ENCODE data around the gene MAP7D2. TPM values are rescaled to one million over a fixed set of nuclear protein-coding genes. Genes with fewer than 3 reads are reported as not detected.

MAP7D2 gene
- total and polyA plus RNA-seq, 7 donors: 0.07 to 1.2 (median 0.46) TPM; not detected in 1

DNA sequence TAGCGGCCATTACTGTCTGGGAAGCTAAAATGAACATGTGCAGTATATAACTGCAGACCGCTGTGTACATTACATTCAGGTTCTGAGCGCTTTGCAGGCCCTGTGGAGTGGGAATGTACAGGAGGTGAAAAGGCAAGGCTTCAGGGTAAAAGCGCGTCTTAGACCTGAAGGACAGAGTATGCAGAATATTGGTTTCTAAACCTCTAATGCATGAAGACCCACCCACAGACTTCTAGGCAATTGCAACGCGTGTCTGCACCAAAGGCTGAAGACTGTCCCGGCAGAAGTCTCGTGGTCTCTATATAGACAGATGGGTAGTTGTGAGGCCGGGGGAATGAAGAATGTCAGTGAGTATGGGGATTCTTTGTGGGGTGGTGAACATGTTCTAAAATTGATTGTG is 5.4 kb downstream of the MAP7D2 start:
- ATAC-seq: no peak
- TF ChIP-seq, protein P1, sequence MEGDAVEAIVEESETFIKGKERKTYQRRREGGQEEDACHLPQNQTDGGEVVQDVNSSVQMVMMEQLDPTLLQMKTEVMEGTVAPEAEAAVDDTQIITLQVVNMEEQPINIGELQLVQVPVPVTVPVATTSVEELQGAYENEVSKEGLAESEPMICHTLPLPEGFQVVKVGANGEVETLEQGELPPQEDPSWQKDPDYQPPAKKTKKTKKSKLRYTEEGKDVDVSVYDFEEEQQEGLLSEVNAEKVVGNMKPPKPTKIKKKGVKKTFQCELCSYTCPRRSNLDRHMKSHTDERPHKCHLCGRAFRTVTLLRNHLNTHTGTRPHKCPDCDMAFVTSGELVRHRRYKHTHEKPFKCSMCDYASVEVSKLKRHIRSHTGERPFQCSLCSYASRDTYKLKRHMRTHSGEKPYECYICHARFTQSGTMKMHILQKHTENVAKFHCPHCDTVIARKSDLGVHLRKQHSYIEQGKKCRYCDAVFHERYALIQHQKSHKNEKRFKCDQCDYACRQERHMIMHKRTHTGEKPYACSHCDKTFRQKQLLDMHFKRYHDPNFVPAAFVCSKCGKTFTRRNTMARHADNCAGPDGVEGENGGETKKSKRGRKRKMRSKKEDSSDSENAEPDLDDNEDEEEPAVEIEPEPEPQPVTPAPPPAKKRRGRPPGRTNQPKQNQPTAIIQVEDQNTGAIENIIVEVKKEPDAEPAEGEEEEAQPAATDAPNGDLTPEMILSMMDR (IDR thresholded peaks at IDR 0.05): no peak
- Histone ChIP-seq H3K4me1 (no peaks in the 10 kb centered on the region), H3K27me3 (ENCODE audit: insufficient read depth in 3 of 3, low read length in 2 of 3) (peaks cover 0 to 6% (median 0%) of the 10 kb centered on the region in 3 donors), H3K9me3 (no peaks in the 10 kb centered on the region), H3K36me3 (ENCODE audit: insufficient read depth in 1 of 2, low read depth in 1 of 2) (no peaks in the 10 kb centered on the region), H3K27ac (no peak overlapping the region), H3K4me3 (no peak overlapping the region)
- intact Hi-C loops (cut with DNase I): loop anchor here in 1 of 2 donors (10.0 kb wide), 1 partner anchor 216 kb away; no protein-coding TSS in a partner anchor
- no peak for DNase-seq
- WGBS, 3 donors: 95 to 98% (median 97%) methylated on average over 10 of the region's 10 CpGs

DNA sequence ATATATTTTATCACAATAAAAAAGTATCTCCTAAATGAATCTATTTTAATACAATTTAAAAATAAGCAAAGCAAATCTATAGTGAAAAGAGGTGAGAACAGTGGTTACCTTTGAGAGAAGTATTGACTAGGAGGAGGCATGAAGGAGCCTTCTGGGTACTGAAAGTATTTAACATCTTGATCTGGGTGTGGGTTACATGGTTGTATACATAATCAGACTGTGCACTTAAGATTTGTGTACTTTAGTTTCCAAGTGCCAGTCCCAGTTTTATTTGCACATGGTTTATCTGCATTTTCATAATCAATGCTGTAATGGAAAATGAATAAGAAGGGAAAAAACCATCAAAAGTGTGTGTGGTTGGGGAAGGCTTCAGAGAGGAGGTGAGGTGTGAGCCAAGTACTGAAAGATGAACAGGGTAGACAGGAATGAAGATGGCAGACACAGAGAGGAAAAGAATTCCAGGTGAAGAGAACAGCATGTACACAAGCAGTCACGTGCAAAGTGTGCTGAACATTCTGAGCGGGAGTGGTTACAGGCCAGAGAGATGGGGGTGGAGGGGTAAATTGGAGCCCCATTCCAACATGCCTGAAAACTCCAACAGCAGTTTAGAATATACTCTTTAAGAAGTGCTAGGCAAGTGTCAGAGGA is 14.6 kb downstream of the MAP7D2 start:
- H3K4me3 ChIP-seq: no peak overlapping the region
- no peaks in the 10 kb centered on the region for H3K4me1 ChIP-seq
- no peaks in the 10 kb centered on the region for H3K36me3 ChIP-seq (ENCODE audit: insufficient read depth in 1 of 2, low read depth in 1 of 2)
- no peak for DNase-seq
- no peak overlapping the region for H3K27ac ChIP-seq
- no peak for ATAC-seq
- TF ChIP-seq, protein P1 (IDR thresholded peaks at IDR 0.05): no peak
- intact Hi-C loops (cut with DNase I): no loop called here
- H3K27me3 ChIP-seq (ENCODE audit: insufficient read depth in 3 of 3, low read length in 2 of 3): no peaks in the 10 kb centered on the region
- H3K9me3 ChIP-seq: no peaks in the 10 kb centered on the region
- 56 to 93% (median 79%) methylated on average over 2 of the region's 2 CpGs for WGBS, 3 donors

DNA sequence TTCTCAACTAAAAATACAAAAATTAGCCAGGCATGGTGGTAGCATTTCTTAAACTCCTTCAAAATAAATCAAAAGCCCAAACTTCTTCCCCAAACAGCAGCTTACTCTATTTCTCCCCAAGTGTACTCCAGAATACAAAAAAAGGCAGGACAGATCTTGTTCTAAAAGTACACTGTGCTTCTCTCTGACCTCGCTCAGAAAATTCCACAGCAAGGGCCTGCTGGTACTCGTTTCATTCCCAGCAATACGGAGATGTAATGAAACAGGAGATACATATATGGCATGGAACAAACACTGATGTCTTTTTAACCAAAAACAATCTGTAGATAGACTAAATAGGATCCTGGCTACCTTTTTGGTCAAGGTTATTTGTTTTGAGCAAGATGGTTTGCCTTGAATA is 25.2 kb downstream of the MAP7D2 start:
- intact Hi-C loops (cut with DNase I): no loop called here
- Histone ChIP-seq H3K9me3 (no peaks in the 10 kb centered on the region), H3K4me1 (no peaks in the 10 kb centered on the region), H3K36me3 (ENCODE audit: insufficient read depth in 1 of 2, low read depth in 1 of 2) (no peaks in the 10 kb centered on the region), H3K27me3 (ENCODE audit: insufficient read depth in 3 of 3, low read length in 2 of 3) (no peaks in the 10 kb centered on the region), H3K4me3 (no peak overlapping the region), H3K27ac (no peak overlapping the region)
- TF ChIP-seq, protein P1 (IDR thresholded peaks at IDR 0.05): no peak
- WGBS, 3 donors: 70 to 87% (median 81%) methylated on average over 3 of the region's 3 CpGs
- no peak for DNase-seq
- ATAC-seq: no peak

DNA sequence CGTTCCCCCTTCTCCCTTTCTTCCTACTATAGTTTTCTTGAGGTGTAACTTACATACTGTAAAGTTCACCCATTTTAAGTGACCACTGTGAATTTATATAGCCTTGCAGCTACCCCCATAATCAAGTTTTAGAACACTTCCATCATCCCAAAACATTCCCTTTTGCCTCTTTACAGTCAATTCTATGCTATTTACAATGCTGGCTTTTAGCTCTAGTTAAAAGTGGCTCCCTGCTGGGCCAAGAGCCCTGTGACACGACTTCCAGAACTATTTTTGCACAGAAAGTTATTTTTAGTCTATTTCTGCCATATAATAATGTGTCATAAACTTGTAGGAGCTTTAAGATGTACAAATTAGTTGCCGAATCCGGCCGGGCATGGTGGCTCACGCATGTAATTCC is 26.9 kb downstream of the MAP7D2 start:
- ATAC-seq (no peak), DNase-seq (no peak)
- intact Hi-C loops (cut with DNase I): no loop called here
- 52 to 58% (median 55%) methylated on average over 6 of the region's 6 CpGs for WGBS, 3 donors
- Histone ChIP-seq H3K9me3 (no peaks in the 10 kb centered on the region), H3K27ac (no peak overlapping the region), H3K27me3 (ENCODE audit: insufficient read depth in 3 of 3, low read length in 2 of 3) (no peaks in the 10 kb centered on the region), H3K36me3 (ENCODE audit: insufficient read depth in 1 of 2, low read depth in 1 of 2) (no peaks in the 10 kb centered on the region), H3K4me3 (no peak overlapping the region), H3K4me1 (no peaks in the 10 kb centered on the region)
- TF ChIP-seq, protein P1 (IDR thresholded peaks at IDR 0.05): no peak

DNA sequence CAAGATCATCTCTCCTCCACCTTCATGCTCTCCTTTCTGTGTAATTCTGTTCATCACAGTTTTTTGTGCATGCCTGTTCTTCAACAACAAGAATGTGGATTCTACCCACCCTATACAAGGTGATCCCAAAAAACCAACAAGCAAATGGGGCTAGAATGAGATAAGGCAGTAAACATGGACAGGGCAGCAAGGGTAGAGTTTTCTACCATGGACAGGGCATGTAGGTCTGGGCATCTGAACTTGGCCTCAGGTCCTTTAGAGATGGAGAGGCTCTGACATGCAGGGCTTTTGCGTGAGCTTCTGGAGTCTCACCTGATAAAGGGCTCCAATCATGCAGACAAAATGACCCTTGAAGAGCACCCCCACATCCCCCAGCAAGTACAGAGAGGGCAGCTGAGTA is 36.4 kb downstream of the MAP7D2 start:
- Histone ChIP-seq H3K27me3 (ENCODE audit: insufficient read depth in 3 of 3, low read length in 2 of 3) (peaks cover 0 to 8% (median 0%) of the 10 kb centered on the region in 3 donors), H3K4me3 (no peak overlapping the region), H3K27ac (no peak overlapping the region), H3K4me1 (no peaks in the 10 kb centered on the region), H3K36me3 (ENCODE audit: insufficient read depth in 1 of 2, low read depth in 1 of 2) (no peaks in the 10 kb centered on the region), H3K9me3 (no peaks in the 10 kb centered on the region)
- intact Hi-C loops (cut with DNase I): no loop called here
- ATAC-seq (no peak), DNase-seq (no peak)
- WGBS, 3 donors: 80 to 96% (median 90%) methylated on average over 1 of the region's 1 CpG
- TF ChIP-seq, protein P1 (IDR thresholded peaks at IDR 0.05): no peak
